NCI-H187 treated with DMSO at 0.1 percent for 48 hours (cell line): ENCODE data around the gene FLG.
"Not testable (repeated sequence)": the region's sequence is repeated elsewhere in the genome, so short reads cannot be mapped to it uniquely, and the experiment has no call there.

ENCODE experiments used
- DNase-seq: peaks from one replicate; lab custom pipeline; 2025; lab: John Stamatoyannopoulos, UW

Gene FLG

GRCh38 chr1:152303139-152303872 is 21.7 kb downstream of the FLG start:
- not testable (repeated sequence) for DNase-seq

GRCh38 chr1:152256394-152256793 is 68.6 kb downstream of the FLG start:
- DNase-seq = not testable (repeated sequence)
